Measurements from ENCODE around the gene NFIB. TPM values are rescaled to one million over a fixed set of nuclear protein-coding genes. Genes with fewer than 3 reads are reported as not detected.

NFIB gene
- total RNA-seq, 1 experiment from 2014 or later = 13.6 TPM

DNA sequence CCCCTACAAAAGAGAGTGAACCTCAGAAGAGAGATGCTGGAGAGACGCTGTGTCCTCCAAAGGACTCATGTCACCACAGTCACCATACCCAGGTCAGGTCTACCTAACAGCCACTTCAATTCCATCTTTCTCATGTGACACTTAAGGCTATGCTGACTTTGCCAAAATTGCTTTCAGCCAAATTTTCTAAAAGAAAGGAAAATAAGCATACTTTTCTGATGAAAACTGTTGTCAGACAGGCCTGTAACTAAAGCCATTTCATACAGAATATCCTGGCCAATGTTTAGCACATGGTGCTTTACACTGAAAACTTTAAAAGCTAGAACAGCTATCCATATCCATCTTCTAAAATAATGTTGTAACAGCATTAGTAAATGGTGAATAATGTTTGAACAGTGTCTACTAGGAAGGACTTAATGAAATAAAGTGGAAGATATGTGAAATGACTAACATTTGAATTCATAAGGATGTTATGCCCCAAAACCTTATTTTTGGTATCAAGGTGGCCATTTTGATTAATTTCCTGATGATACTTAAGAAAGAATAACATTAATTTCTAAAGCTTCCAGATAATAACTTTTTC is 97.2 kb downstream of the NFIB start:
- no peak for DNase-seq (ENCODE audit: low spot score)

DNA sequence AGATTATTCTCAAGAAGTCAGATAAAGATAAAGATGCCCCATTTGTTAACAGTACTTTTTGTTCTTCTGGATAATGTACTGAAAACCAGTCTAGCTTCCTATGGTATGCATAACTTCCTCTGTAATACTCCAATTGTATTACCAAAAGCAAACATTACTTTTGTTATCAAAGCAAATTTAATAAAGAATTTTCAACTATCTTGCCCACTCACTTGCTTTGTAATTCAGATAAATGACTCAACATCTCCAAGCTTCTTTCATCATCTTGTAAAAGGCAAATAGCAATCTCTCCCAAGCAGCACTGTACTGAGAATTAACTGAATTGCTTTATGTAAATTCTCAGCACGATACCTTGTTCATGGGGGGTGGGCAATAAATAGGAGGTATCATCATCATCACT is 98.3 kb downstream of the NFIB start:
- DNase-seq (ENCODE audit: low spot score) = no peak

DNA sequence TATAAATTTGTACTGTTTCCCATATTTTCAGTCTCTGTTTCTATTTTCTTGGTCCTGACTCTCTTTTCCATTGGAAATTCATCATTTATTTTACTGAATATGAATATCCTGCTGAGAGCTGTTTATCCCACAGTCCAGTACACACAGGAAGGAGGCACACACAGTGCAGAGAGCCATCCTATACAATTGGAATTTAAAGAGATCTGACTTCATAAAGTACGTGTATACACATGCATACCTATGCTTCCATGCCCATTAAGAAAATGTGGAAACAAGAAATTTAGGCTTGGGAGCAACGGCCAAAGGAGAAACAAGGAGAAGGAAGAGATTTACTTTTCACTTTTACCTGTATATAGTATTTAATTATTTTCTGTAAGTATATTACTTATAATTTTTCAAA is 99.2 kb downstream of the NFIB start:
- no peak for DNase-seq (ENCODE audit: low spot score)

DNA sequence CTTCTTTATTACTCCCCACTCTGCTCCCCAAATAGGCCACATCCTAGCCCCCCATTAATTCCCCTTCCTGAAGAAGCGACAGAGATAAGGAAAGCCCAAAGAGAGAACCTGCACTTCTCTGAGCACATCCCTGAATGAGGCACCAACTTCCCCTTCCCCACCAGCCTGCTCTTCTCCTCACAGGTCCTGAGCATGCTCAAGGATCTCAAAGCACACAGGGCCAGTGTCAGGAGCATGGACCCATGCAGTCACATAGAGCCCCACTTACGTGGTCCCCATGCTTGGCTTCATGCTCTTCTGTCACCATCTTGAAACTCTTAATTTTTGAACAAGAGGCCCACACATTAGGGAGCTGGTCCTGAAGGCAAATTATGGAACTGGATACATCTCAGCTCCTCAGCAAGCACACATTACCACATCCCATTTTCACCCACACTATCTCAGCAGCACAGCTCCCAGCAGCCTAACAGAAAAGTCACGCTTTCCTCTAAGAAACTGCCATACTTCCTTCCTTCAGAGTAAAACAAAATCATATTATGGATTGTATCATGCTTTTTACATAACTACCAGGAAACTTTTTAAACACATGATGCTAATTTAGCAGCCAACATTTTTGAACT is 99.8 kb downstream of the NFIB start:
- DNase-seq (ENCODE audit: low spot score) = no peak

DNA sequence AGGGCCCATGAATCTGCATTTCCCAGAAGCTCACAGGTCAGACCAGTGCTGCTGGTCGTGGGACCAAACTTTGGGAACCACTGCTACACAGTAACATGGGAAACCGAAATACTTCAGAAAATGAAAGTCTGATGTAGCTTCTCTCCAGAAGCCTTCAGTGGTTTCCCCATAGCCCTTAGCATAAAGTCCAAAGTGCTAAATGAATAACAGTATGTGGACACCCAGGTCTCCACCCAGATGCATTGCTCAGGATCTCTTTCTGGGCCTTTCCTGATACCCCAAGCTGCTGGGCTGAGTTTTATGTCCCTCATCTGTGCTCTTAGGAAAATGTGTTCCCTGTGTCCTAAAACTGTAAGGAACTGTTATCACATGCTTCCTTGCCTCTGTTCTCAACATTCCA is 100.4 kb downstream of the NFIB start:
- peak; percentile 63 for DNase-seq (ENCODE audit: low spot score)

DNA sequence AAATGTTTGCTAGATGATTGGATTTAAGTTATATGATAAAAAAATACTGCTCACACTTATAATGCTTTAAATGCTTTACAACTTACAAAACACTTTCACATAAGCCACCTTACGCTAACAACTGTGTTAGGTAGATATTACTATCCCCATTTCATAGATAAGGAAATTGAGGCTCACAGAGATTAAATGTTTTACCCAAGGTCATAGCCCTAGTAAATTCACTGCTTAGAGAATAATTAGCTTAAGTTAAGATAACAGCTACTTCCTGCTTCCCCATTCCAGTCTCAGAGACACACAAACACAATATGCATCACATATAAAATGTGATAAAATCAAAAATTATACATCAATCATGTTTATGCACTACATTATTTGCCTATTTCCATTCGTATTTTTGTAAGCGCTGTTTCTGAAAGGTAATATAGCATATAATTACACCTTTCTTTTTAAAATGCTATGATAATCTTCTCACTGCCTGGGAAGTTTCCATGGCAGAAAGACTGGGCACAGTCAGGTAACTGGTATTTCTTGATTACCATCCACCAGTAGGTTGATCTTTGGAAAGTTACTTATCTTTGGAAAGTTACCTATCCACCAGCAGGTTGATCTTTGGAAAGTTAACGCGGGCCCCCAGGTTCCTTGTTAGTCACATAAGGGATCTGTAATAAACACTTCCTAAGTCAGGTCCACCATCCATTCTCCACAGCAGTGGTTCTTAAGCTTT is 101.1 kb downstream of the NFIB start:
- peak; percentile 70 for DNase-seq (ENCODE audit: low spot score)

DNA sequence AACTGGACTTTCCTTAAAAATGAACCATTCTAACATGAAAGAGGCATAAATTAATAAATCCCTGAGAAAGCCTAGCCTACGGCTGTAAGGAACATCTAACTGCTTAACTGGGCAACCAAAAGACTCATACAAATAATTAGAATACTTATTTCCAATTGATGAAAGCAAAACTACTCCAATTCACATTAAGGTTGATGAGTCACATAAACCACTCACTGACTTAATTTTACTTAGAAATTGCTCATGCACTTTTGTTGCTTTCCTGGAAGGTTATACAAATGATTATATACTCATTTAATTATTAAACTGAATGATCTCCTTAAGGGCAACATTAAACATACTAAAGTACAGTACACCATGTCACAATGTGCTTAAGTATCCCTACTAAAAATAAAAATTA is 101.9 kb downstream of the NFIB start:
- DNase-seq (ENCODE audit: low spot score) = no peak

DNA sequence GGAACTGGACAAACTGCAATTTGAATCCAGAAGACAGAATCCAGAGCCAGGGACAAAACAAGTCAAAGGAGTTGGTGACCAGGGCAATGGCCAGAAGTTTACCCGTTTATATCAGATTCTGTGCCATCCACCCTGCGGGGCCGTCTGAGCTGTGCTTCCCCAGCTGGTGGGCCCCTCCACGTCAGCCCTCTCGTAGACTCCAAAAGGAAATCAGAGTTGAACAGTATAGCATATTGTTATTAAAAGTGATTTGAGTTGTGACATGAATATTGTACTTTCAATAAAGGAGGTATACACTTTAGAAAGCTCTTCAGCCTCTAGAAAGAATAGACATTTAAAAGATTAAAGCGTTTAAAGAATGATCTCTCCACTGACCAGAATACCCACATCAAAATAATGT is 102.4 kb downstream of the NFIB start:
- no peak for DNase-seq (ENCODE audit: low spot score)

DNA sequence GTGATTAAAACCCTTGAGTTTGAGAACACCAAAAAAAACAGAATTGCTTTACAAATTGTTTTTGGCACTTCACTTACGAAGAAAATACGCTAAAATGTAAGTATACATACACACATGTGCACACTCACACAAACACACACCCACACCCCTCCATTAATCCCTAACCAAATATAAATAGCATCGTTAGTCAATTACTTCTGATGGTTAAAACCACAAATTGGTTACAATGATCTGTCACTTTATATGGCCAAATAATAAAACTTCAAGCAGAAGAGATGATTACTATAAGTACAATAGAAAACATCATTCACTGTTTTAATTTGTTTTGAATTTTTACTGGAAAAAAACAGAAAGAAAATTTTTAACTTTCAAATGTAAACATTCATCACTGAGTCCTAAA is 103.5 kb downstream of the NFIB start:
- DNase-seq (ENCODE audit: low spot score) = no peak

DNA sequence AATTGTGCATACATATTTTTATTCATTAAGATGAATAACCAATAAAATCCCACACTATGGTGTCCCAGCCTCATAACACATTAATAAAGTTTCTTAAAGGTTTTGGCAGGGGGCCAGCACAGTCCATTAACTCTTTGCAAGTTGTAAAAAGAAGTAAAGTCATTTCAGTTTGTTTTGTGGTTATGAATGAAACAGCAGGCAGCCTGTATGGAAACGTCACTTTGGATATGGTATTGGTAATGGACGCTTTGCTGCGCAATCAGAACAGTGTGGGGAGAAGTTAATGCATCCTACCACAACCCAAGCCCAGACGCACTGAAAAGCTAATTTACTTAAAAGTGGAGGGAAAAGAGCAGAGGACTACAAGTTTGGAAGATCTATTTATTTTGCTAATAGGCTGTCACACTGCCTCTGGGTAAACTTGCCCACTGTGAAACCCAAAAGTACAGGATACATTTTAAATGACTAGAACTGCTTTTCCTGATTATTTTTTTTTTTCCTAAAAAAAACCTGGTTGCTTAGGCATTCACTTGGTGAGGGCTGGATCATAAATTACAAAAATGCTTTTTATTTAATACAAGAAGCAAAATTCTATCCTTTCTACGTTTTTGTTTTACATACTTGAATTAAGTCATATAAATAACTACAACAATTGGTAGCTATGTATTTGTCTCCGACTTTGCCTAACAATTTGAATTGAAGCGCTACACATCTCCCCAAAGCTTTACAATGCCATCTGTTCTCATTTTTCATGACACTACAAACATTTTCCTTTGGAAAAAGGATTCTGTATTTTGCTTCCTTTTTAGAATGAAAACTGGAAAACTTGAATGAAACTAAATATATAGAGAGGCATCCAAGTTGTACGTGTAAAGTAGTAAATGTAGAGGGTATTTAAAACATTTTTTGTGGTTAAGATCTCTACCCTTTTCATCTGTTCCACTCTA is 104.3 kb downstream of the NFIB start:
- peak; percentile 86 for DNase-seq (ENCODE audit: low spot score)

DNA sequence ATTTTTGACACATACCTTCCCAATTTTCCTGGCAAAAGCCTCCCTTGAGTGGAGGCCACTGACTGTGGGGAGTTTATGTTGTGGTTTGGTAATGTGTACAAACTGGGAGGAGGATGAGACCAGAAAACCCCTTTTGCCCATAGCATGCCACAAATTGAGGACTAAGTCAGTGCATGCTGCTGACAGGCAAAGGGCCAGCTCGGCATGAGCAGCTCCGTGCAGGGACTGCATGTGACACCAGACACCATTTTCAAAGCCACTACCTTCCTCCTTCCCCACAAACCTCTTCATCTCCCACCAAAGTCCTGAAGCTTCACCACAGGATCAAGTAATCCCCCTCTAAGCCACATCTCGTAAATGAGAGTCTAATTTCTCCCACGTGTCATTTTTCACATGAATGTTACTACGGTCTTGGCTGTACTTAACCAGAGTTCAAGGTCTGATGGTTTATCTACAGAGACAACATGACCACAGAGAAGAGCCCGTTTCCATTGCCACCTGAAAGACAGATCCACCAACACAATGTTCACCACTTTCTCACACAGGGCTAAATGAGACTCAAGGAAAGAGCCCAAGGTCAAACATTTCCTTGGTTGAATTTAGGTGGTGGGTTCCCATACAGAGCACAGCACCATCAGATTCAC is 106.5 kb downstream of the NFIB start:
- DNase-seq (ENCODE audit: low spot score) = no peak

DNA sequence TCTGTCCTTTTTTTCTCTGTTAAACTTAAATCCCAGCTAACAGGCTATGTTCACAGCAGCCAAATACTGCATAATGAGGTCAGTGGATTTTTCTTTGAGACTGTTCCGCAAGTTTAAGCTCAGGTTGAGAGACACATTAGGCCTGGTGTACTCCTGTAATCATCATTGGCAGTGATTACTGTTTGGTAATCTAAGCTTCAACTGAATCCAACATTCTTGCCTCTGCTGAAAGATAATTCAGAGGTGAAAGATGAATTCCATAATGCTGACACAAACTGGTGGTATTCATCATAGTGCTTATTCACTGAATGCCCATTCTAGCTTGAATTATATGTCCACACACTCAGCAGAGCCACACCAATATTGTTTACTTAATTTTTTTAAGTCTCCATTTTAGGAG is 108.5 kb downstream of the NFIB start:
- DNase-seq (ENCODE audit: low spot score) = no peak

DNA sequence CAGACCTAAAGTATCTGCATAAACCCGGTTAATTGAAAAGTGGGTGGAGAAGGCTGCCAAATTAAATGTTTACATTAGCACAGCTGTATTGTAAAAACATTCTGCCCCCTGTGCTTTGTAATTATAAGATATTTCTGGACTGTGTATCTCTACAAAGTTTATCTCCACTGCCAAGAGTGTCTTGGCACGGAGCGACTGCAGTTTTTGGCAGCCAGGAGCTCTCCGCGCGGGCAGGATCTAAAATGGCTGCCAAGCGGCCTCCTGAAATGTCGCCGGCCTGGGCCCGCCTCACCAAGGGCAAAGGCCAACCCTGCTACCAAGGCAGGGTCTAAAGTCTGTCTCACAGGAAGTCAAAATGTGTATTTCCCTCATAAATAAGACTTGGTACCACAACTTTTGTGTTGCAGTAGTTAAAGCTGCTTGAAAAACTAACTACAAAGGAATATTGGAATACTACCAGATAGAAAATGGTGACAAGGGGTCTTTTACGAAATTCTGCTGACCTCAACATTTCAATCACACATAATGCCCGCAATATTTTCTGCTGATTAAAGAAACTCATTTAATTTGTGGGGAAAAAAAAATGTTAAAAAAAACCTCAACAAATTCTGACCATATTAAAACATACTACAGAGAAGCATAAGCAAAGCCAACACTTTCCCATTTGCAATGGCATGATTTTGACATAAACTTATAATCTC is 110.4 kb downstream of the NFIB start:
- DNase-seq (ENCODE audit: low spot score) = no peak

DNA sequence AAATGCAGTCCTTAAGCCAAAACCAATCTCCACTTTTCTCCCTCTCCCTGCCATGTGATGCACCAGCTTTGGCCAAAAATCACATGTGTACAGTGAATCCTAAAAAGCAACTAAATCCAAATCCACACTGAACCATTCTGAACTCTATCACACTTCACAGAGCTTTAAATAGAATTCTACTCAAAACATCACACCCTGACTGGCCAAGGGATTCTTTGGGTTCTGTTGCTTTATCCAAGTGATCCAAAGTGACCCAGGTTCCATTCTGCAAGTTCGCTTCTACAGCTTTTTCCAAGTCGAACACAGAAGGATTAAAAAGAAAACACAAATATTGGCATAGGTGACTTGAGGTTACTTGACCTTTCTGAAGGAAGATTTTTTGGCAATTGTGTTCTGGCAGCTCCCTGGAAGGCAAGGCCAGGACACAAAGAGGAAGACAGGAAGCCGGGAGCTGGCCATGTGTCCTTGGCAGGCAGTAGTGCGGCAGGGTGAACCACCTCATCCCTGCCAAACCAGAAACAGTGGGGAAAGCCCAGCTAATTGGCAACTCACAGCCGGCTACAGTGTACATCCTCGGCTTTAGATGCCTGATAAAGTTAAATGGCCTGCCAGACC is 115.0 kb downstream of the NFIB start:
- no peak for DNase-seq (ENCODE audit: low spot score)

DNA sequence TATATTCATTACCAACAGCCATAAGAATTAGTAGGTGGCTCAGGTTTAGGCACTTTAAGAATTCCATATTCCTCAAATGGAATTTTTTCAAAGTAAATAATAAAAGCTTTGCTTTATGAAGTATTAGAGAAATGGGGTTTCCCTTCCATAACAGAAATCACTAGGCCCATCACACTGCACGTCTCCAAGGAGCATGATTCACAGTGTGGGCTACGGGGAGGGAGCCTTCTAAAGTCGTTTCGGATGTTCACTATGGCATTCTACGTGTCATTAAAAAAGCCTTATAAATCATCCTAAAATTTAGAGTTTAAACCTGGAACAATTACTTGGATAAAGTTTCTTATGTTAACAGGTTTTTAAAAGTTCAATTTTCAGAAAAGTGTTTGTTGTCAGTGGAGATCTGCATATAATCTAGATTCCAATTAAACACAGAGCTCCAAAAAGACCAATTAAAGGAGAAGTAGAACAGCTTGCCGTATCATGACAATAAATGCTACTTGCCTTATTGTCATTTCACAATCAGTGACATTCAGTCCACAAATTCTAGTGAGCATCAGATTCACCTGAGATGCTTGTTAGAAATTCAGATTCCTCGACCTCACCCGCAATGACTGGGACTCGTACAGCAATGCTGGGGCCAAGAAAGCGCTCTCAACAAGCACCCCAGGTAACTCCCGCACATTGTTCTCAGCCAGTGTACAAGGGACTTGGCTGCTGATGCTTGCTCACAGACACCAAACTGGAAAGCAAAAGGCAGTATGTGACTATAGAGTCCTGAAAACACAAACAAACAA is 115.7 kb downstream of the NFIB start:
- DNase-seq (ENCODE audit: low spot score) = no peak

DNA sequence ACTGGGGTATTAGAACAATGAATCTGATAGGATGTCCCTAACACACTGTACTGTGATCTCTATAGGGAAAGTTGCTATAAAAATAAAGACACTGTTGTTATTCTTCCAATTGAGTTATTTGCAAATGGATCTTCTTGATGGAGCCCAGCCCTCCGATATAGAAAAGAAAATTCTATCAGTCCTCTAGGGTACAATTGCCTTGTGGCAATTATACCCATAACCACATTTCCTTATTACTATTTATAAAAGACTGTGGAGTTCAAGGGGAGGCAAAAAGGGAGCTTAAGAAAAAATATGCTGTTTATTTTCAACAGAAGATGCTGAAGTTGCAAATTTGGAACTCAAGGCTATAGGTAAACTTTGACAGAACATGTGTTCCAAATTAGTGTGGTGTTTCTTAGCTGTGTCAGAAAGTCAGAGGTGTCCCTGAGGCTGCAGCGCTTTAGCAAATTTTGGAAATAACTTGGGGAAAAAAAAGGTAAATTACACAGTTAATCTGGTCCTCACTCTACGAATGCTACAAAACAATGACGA is 116.5 kb downstream of the NFIB start:
- no peak for DNase-seq (ENCODE audit: low spot score)

DNA sequence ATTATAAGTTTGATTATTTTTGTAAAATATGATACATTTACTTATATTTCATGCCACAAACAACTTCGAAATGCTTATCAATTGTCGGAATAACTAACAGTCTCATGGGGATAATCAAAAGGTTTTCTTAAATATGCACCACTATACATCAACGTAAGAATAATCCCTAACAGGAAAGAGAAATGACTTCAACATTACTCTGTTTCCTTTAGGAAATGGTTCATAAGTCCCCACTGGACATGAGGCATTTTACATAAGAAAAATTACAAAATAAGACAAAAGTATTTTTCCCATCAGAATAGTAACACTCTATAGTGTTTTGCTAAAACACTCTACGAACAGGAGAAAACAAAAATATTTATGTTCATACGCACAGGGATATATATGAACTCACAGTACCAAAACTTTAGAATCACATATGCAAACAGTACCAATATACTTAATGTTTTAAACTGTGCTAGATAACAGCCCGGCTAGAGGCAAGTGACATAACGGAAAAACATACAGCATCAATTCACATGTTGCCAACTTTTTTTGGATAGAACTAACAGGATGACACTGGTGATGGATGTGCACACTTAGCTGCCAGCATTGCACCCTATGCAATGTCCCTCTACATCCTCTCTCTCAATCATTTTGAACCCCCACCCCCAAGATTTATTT is 120.5 kb downstream of the NFIB start:
- DNase-seq (ENCODE audit: low spot score) = no peak

DNA sequence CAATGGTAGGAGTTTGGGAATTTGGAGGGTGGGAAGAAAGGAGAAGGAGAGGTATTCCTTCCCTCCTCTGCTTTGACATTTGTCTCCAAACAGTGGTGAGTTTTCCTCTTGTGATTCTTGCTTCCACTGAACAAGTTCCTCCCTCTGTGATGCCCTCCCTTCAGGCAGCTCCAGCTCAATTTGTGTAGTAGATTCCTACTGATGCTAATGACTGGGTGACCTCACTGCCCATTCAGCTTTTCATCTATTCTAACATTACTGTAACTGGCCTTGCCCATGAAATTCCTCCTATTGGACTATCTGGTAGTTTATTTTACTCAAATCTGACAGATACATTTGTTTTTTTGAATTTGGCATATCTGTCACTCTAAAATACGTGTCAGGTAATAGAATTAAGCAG is 121.4 kb downstream of the NFIB start:
- no peak for DNase-seq (ENCODE audit: low spot score)

DNA sequence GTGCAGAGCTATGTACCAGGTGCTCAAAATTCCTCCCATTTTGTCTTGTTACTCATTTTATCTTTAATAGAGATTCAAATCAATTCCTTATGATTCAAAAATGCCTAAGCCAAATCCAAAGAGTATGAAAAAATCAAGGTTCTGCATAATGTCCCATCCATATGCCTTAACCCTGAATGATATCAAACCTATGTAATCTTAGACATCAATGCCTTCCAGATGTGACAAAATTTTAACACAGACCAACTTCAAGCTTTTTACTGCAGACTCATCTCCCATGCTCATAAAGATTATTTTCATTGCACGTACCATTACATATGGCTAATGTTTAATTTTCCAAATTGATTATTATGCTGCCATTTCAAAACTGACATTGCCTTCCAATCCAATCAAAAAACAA is 122.4 kb downstream of the NFIB start:
- no peak for DNase-seq (ENCODE audit: low spot score)
